NOMO-1 treated with dmso at 0.1 percent for 144 hours (cell line): ENCODE results near the gene FAM131C.

Source experiments
- DNase-seq: peaks from one replicate; lab custom pipeline; 2025; ENCODE audit not compliant: unreplicated experiment; lab: John Stamatoyannopoulos, UW

The FAM131C gene

DNA sequence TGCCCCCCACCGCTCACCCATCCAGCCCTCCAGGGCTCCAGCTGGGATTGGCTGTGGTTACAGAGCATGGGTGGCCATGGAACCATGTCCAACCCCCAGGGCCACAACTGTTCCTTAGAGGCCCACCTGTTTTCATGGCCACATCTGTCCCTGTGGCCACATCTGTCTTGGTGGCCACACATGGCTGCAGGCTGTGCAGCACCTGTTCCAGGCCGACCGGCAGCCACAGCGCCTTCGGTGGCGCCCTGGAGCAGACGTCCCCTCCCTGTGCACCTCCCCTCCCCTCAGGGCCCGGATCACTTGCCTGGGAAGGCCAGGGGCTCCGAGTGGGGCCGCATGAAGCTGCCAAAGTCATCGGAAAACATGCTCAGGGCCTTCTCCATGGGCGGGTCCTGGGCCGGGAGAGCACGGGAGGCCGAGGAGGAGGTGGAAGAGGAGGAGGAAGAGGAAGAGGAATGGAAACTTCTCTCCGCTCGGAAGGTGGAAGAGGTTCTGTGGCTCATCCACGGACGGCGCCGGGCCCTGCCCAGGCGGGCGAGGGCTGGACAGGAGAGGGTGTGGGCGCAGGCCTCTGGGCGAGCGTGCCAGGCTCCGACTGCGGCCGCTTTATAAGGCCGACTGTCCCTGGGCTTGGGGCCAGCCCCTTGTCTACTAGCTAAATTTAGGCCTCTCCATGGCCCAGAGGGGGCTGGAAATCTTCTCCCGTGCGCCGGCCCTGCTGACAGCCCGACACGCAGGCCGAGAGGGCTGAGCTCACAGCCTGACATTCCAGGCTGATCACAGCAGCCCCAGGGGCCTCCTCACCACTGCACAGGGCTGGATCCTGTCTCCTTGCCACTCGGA lies 55.8 kb downstream of the FAM131C start, which contains the start of gene HSPB7:
HSPB7 (minus strand) TSS at position 583 of the 843 bp plus-strand sequence; CDS start at position 503, 80 bp downstream.
- no peak for DNase-seq

DNA sequence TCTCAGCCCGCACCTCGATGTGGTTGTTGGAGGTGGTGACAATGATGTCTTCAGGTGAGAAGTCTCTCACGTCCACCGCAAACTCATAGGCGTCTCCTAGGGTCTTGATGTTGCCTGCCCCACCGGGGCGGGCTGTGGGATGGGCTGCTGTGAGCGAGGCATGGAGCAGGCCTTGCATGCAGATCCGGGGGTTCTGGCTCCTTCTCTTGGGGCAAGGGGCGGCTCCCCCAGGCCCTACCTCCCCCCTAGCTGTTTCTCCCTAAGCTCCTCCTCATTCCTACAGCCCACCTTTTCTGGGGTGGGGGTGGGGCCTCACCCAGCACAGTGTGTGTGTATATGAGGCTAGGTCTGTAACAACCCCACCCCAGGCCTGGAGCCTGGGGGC lies 56.4 kb downstream of the FAM131C start:
- no peak for DNase-seq

DNA sequence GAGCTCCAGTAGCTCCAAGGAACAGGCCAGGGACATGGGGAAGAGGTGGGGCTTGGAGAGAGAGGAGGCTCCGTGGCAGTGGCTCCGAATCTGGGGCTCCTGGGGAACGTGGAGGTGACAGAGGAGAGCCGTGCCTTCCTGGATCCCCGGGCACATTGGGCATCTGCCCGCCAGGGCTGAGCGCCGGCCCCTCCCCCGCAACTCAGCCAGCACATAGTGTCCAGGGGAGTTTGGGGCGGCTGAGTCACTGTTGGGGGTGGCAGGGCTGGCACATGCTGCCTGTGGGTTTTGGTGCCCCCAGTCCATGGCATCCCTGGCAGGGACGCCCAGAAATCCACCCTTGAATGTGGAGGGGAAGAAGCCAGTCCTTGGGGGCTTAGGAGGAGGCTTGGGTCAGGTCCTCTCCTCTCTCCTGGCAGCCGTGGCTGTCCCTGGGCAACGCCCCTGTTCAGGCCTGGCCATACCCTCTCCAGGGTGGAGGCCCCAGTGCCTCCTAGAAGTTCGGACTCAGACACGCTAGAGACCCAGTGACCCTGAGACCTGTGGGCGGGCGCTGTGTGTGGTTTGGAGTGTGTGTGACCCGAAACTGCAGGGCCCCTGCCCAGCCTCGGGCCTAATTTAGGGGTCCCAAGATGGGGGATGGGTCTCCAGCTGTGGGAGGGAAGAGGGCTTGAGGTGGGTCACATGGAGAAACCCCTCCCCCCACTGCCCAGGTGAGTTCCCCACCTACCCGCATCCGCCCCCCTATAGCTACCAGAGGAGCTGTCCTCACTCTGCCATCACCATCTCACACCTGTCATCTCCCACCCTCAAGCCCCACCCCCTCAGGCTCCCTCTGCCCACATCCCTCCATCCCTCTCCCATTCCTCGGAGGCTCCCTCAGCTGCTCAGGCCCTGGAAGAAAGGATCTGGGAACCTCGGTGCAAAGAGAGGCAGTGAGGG lies 57.2 kb downstream of the FAM131C start:
- no peak for DNase-seq

DNA sequence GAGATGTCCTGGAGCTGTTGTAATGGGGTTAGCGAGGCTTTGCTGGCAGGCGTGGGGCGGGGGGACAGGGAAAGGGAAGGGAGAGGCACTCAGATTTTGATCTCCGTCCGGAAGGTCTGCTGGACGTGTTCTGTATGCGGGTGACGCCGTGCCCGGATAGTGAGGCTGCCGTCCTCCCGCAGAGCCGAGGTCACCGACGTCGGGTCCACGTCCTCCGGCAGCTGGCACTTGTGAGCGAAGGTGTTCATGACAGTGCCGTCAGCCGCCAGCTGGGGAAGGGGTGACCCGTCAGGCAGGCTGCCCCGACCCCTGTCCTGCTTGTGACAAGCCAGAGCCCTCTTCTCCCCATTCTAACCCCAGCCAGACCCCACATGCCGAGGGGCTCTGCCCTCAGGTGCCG lies 58.0 kb downstream of the FAM131C start:
- DNase-seq, result no peak

DNA sequence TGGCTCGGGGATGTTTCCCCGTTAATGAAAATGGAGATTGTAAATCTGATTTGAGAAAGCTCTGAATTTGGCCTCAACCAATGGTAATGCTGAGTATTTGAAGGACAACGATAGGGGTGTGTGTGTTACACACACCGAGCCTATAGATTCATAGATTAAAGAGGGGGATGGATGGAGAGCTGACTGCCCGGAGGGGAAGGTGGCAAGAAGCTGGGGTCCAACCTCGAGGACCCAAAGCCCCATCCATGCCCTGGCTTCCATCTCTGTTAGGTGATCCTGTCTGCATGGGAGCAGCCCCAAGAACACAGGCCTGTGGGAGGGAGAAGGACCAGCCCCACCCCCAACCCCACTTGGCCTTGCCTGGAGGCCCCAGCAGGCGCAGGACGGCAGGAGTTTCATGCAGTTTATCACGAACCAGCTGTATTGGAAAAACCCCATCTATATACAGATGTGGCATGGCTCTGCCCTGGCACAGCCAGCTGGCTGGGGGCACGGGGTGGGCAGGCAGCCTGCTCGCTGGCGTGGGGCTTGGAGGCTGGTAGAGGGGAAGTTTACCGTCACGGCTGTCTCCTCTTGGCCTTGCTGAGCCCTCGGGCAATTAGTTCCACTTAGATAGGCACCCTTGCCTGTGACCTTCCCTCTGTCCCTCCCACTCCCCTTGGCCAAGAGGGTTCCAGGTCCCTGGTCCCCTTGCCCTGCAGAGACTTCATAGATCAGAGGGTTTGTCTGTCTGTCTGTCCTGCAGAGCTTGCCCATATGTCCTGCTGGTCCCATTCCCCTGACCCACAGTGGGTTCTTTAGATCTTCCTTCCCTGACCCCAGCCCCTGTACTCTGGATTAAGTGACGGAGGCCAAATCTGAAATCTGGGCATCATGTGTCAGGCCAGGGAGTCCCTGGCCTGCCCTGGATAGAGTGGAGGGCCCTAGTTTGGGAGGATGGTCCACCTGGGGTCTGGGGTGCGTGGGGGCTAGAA lies 58.7 kb downstream of the FAM131C start:
- peak; percentile 9 for DNase-seq

DNA sequence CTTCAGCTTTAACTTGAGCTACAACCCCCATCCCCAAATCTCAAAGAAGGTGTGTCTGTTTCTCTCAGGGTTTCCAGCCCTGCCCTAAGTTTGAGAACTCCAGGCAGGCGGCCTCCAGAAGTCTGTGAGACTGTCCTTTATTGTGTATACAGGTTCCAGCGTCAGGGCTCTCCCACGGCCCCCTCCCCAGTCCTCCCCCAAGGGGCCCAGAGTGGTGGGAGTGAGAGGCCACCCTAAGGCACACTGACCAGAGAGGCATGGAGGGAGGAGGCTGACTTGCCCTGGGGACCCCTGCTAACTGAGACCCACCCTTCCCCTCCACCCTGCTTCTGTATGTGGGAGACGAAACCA lies 59.6 kb downstream of the FAM131C start:
- no peak for DNase-seq

DNA sequence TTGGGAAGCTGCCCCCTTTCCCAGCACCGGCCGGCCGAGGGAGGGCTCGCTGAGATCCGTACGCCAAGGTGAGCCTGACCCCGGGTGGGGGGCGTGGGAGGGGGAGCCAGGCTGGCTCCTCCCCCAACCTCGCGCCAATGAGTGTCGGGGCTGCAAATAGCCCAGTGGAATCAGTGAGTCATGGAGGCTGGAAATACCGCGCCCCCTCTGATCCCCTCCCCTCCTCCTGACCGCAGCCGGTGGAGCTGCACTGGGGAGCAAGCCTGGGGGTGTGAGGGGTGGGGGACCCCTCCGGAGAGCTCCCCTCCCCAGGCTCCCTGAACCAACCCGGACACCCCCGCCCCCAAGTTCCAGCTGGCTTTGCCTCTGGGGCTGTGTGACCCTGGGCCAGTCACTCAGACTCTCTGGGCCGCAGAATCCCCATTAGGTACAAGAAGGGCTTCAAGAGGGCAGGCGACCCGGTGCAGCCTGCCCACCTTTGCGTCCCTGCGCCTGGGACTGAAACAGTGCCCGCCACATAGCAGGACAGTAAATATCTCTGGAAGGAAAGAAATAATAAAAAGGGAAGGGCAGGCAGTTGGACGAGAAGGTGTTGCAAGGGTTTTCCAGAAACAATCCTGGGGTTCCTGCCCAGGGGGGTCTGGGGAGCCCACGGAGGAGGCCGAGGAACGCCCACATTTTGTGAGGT lies 60.1 kb downstream of the FAM131C start:
- peak; percentile 40 for DNase-seq

DNA sequence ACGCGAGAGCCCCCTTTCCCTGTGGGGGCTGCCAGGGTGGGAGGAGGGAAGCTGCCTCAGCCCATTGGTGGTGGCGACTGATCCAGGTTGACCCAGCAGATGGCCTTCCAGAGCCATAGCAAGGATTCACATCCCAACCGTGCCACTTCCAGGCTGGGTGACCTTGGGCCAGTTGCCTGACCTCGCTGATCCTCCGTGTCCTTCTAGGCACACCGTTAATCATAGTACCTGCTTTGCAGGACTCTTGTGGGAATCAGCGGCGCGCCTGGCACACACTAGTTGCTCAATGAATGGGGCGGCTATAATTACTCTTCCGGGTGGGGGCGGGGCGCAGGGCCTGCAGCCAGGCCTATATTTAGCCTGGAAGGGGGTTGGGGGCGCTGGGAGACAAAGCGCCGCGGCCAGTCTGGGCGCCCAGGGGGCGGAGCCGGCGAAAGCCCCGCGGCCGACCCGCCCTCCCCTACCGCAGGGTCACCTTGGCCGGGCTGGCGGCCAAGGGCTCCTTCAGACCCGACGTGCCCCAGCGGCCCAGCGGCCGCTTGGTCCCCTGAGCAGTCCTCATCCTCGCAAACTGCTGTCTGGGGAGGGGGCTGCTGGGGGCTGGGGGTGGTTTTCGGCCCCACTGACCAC lies 60.7 kb downstream of the FAM131C start:
- peak; percentile 56 for DNase-seq

DNA sequence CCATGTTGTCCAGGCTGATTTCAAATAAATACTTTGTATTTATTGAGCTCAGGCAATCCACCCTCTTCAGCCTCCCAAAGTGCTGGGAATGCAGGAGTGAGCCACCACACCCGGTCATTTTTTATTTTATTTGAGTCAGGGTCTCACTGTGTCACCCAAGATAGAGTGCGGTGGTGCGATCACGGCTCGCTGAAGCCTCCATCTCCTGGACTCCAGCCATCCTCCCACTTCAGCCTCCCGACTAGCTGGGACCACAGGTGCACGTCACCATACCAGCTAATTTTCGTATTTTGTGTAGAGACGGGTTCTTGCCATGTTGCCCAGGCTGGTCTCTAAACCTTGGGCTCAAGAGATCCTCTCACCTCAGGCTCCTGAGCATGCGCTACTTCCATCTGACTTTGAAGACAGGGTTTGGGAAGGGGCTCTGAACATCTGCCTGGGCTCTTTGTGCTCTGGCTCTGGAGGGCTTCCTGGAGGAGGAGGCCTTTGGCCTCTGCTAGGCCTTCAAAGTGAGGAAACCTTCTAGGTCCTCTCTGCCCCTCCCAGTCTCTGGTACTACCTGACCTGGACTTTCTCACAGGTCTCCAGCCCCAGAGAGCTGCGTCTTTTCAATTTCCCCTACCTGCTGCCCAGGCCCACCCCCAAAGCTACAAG lies 61.4 kb downstream of the FAM131C start:
- no peak for DNase-seq

DNA sequence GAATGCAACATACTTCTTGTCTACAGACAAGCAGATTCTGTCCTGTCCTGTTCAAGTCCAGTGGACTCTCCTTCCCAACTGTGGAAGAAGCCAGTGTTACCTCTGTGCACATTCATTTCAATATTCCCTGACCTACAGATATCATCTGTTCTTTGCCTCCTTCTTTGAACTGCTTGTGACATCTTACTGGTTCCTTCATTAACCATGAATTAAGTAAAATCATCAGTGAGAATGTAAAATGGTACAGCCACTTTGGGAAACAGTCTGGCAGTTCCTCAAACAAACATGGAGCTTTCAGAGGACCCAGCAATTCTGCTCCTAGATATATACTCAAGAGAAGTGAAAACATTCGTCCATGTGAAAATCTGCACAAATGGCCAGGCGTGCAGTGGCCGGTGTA lies 62.6 kb downstream of the FAM131C start:
- no peak for DNase-seq

DNA sequence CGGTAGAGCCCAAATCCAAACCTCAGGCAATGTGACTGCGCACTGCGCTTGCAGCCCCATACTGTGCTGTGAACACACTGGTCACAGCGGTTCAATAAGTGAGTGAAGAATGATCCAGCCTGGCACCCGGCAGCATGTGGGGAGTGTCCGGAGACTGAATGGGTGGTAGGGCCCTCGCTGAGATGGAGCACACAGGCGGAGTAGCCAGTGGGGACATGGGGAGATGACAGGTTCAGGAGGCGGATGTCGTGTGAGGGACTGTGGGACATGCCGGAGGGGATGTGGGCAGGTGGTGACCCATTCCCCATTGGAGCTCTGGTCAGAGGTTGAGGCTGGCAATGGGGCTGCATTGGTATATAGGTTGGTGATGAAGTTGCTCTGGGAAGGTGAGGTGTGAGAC lies 63.8 kb downstream of the FAM131C start:
- no peak for DNase-seq

DNA sequence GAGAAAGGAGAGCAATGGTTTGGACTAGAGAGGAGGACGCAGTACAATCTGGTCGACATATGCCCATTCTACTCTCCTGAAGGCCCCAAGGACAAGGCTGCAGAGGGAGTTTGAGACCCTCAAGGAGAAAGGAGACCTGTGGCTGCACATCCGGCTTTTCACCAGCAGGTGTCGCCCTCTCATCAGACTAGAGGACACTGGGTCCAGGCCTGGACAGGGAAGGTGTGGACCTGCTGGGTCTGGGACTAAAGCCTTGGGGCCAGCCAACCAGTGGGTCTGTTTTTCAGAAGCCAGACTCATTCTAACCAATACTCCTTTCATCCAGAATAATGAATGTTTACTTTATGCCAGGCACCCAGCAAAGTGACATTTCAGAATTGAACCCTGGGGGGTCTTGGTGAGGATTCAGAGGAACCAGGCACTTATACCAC lies 64.4 kb downstream of the FAM131C start:
- no peak for DNase-seq
